Natural killer cell treated with Interleukin-12 subunit alpha and Interleukin-12 subunit beta and Interleukin-15 and Interleukin-18, amount 100 ng/mL, for 72 hours (primary cell): ENCODE measurements around the gene AP5Z1. TPM values are rescaled to one million over a fixed set of nuclear protein-coding genes. Genes with fewer than 3 reads are reported as not detected.

Experiments
- ATAC-seq, 2 donors: fragments of 150-1000 bp; cut with Tn5 transposase in 1 of 2; sonication (Bioruptor Pico), chemical (Tn5 transposase) in 1 of 2; 2 replicates each; pipeline ENCODE4 v1.10.0; 2021
- DNase-seq: peaks from one replicate; pipeline ENCODE4 v3.0.0; 2022; ENCODE audit warnings: low spot score
- H3K27ac Mint-ChIP-seq, 2 donors: 1 replicate in 1 of 2; 2 replicates in 1 of 2; pipeline ENCODE4 v1.8.0; 2022; ENCODE audit warnings: mixed read lengths in 2 of 2, mild to moderate bottlenecking in 1 of 2, moderate library complexity in 1 of 2
- H3K27me3 Mint-ChIP-seq, 2 donors: 1 replicate in 1 of 2; 2 replicates in 1 of 2; pipeline ENCODE4 v1.8.0; 2022; ENCODE audit warnings: mixed read lengths in 2 of 2
- H3K36me3 Mint-ChIP-seq: one replicate; pipeline ENCODE4 v1.8.0; 2022; ENCODE audit warnings: mixed read lengths
- H3K4me1 Mint-ChIP-seq, 2 donors: 1 replicate in 1 of 2; 2 replicates in 1 of 2; pipeline ENCODE4 v1.8.0; 2022; ENCODE audit warnings: low read depth in 2 of 2, mixed read lengths in 2 of 2, mild to moderate bottlenecking in 1 of 2
- H3K4me3 Mint-ChIP-seq: one replicate; pipeline ENCODE4 v1.8.0; 2022; ENCODE audit warnings: mixed read lengths
- H3K9me3 Mint-ChIP-seq: 2 replicates; pipeline ENCODE4 v1.8.0; 2022; ENCODE audit warnings: mixed read lengths
- total RNA-seq, 2 donors: library from RNA; stranded (reverse); gene quantifications; one replicate each; pipeline ENCODE4 v1.2.3, GENCODE V29; 2022

The AP5Z1 gene
- total RNA-seq, 2 donors from 2014 or later: 87.3 to 99.4 TPM

- no peaks in the 10 kb centered on the region for H3K36me3 Mint-ChIP-seq
- H3K27me3 Mint-ChIP-seq: peaks cover 2 to 7% of the 10 kb centered on the region in 2 donors
- H3K4me3 Mint-ChIP-seq: no peak overlapping the region
- H3K4me1 Mint-ChIP-seq: peaks cover 0 to 3% of the 10 kb centered on the region in 2 donors
- H3K9me3 Mint-ChIP-seq: no peaks in the 10 kb centered on the region
- no peak for DNase-seq
- H3K27ac Mint-ChIP-seq: no peak overlapping the region
- no peak for ATAC-seq
These were observed 64.7 kb downstream of the AP5Z1 start for GRCh38 chr7:4840079-4840501.

Other genes starting within 250 kb of the AP5Z1 start
- gene FOXK1, start 93.3 kb upstream of the AP5Z1 start, total RNA-seq: 10 to 100 TPM; 35.6 to 48.1 TPM
- gene PAPOLB, start 86.4 kb downstream of the AP5Z1 start, total RNA-seq: under 1 TPM in 1 of 2 donors, not detected in 1; 0.10 TPM
- under 1 TPM in 1 of 2 donors, not detected in 1; 0.19 TPM for gene RADIL, start 108.1 kb downstream of the AP5Z1 start, total RNA-seq
- not detected for gene MMD2, start 183.6 kb downstream of the AP5Z1 start, total RNA-seq